OCI-LY7 (cell line): ENCODE measurements around the gene CRYBG1.

ENCODE experiments used
- CTCF ChIP-seq: fragments of 200-600 bp; sonication (generic); conservative IDR thresholded peaks from 2 replicates; pipeline ENCODE4 v1.5.1; 2014; ENCODE audit warnings: mild to moderate bottlenecking, antibody characterized with exemption, low read length, moderate library complexity, mixed read lengths
- EZH2phosphoT487 ChIP-seq: fragments of 200-600 bp; sonication (generic); IDR thresholded peaks from 2 replicates; pipeline ENCODE4 v1.6.1; 2018; ENCODE audit warnings: low read depth, borderline replicate concordance, mild to moderate bottlenecking, mixed run types, antibody characterized with exemption, low read length, moderate library complexity, mixed read lengths

DNA sequence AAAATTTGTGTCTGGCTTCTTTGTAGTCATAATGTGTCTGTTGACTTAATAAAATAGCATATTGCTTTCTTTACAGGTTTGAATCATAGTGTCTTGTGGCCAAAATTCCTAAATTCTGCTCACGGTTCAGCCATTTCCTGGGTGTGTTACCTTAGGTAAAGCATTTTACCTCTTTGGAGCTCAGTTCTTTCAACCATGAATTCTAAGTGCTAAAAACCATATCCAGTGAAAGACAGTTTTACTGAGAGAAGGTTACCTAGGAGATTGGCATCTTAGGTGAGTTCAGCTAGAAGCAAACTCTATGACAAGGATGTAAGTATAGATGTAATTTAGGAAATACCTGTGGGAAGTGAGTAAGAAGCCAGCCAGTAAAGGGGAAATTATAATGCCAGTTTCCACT, 20.7 kb downstream of the CRYBG1 start:
- no peak for TF ChIP-seq CTCF
- TF ChIP-seq EZH2phosphoT487 = no peak
